ENCODE measurements around the gene GEMIN4. TPM values are rescaled to one million over a fixed set of nuclear protein-coding genes. Genes with fewer than 3 reads are reported as not detected.
"Not testable (repeated sequence)": the region's sequence is repeated elsewhere in the genome, so short reads cannot be mapped to it uniquely, and the experiment has no call there.

GEMIN4 gene
- total RNA-seq, 1 experiment from 2014 or later = 48.4 TPM

- no peak overlapping the region for H3K4me3 Mint-ChIP-seq
- H3K4me1 Mint-ChIP-seq = peaks cover 16% of the 10 kb centered on the region
- peaks cover 46% of the 10 kb centered on the region for H3K36me3 Mint-ChIP-seq
- CTCF ChIA-PET = interaction anchor here (1.0 kb wide), 1 partner anchor 209 kb away, joined by 6 read pairs; the partner anchor contains the start of gene TIMM22
- POLR2A ChIA-PET = interaction anchor here (0.7 to 1.2 kb wide), 3 partner anchors 50 to 487 kb away, joined by 3 to 6 read pairs (median 5); partner anchors contain the start of gene NXN
- no peak for DNase-seq (ENCODE audit: low spot score)
- no peak for ATAC-seq
- no peaks in the 10 kb centered on the region for H3K9me3 Mint-ChIP-seq
- H3K27ac Mint-ChIP-seq = no peak overlapping the region
- no peak for TF ChIP-seq ZNF423 (CRISPR knock-in tag; IDR thresholded peaks at IDR 0.05)
- no peak for TF ChIP-seq MYBL2 (CRISPR knock-in tag; IDR thresholded peaks at IDR 0.05)
- TF ChIP-seq, protein P1, sequence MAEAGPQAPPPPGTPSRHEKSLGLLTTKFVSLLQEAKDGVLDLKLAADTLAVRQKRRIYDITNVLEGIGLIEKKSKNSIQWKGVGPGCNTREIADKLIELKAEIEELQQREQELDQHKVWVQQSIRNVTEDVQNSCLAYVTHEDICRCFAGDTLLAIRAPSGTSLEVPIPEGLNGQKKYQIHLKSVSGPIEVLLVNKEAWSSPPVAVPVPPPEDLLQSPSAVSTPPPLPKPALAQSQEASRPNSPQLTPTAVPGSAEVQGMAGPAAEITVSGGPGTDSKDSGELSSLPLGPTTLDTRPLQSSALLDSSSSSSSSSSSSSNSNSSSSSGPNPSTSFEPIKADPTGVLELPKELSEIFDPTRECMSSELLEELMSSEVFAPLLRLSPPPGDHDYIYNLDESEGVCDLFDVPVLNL (CRISPR knock-in tag; IDR thresholded peaks at IDR 0.05; ENCODE audit: borderline replicate concordance, low read depth) = no peak
- TF ChIP-seq EMX1 (CRISPR knock-in tag; IDR thresholded peaks at IDR 0.05) = no peak
- no peaks in the 10 kb centered on the region for H3K27me3 Mint-ChIP-seq (ENCODE audit: low read depth)
These were observed 35.7 kb upstream of the GEMIN4 start for GRCh38 chr17:787641-788221.

DNA sequence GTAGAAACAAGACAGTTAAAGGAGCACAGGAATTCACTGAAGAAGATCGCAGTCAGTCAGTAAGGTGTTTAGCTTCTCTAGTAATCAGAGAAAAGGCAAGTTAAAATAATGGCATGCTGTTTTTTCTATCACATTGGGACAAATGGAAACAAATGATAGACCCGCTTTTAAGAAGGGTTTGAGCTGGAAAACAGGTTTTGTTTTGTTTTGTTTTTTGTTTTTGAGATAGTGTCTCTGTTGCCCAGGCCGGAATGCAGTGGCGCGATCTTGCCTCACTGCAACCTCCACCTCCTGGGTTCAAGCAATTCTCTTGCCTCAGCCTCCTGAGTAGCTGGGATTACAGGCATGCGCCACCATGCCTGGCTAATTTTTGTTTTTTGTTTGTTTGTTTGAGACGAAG is 33.8 kb upstream of the GEMIN4 start:
- DNase-seq (ENCODE audit: low spot score); H3K9me3 Mint-ChIP-seq; ATAC-seq; H3K4me3 Mint-ChIP-seq; POLR2A ChIA-PET; H3K27me3 Mint-ChIP-seq (ENCODE audit: low read depth): not testable (repeated sequence)
- CTCF ChIA-PET = interaction anchor here (0.8 to 1.3 kb wide), 2 partner anchors 9 to 195 kb away, joined by 3 read pairs; no protein-coding TSS in a partner anchor
- Mint-ChIP-seq H3K36me3 (peaks cover 29% of the 10 kb centered on the region), H3K4me1 (peaks cover 22% of the 10 kb centered on the region), H3K27ac (0 out of 2 replicates have a peak overlapping the region, but pooled peaks have one; percentile 25)

GRCh38 chr17:784143-784542 is 32.1 kb upstream of the GEMIN4 start:
- TF ChIP-seq CBFB (CRISPR knock-in tag; IDR thresholded peaks at IDR 0.05; ENCODE audit: low read depth) (no peak), ZBTB21 (CRISPR knock-in tag; IDR thresholded peaks at IDR 0.05; ENCODE audit: borderline replicate concordance) (no peak)
- Mint-ChIP-seq H3K4me3 (peak overlapping the region; percentile 96), H3K27ac (no peak overlapping the region), H3K4me1 (peaks cover 18% of the 10 kb centered on the region), H3K9me3 (no peaks in the 10 kb centered on the region), H3K27me3 (ENCODE audit: low read depth) (no peaks in the 10 kb centered on the region), H3K36me3 (peaks cover 21% of the 10 kb centered on the region)
- ChIA-PET CTCF (interaction anchor here (1.0 kb wide), 1 partner anchor 272 kb away, joined by 3 read pairs; no protein-coding TSS in a partner anchor), POLR2A (no interaction called here)
- ATAC-seq (no peak), DNase-seq (ENCODE audit: low spot score) (no peak)

DNA sequence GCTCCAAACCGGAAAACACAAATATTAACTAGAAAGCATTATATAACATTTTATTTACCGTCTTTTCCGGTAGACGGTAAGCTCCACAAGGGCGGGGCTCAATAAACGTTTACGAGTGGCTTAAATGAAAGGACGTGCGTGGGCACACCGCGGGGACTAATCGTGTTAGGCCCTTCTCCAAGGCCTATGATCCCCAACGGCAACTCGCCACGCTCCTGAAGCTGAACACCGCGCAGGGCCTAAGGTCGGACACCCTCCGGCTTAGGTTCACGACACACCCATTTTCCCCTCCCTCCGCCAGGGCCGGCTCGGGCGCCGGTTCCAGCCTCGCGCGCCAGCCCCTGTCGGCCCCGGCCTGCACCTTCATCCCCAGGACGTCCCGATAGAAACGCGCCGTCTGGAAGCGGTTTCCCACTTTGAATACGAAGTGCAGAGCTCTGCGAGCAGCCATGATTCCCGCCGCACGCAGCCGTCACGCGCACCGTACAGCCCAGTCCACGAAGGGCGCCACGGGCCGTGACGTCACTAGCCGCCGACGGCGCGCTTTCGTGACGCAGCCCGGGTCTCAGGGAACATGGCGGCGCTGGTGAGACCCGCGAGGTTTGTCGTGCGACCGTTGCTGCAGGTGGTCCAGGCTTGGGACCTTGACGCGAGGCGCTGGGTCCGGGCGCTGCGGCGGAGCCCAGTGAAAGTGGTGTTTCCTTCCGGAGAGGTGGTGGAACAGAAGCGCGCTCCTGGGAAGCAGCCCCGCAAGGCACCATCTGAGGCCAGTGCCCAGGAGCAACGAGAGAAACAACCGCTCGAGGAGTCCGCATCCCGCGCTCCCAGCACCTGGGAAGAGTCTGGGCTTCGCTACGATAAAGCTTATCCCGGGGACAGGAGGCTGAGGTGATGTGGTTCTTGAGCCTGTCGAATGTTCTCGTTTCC is 30.0 kb upstream of the GEMIN4 start, which contains the start of the genes GLOD4 and MRM3:
TSS of gene GLOD4 (minus strand) at position 476 of the 927 bp plus-strand sequence. CDS start at position 451, 25 bp downstream.
TSS of gene MRM3 (plus strand) at position 549 of the 927 bp plus-strand sequence. CDS start at position 575, 26 bp downstream.
- peaks cover 18% of the 10 kb centered on the region for H3K4me1 Mint-ChIP-seq
- H3K36me3 Mint-ChIP-seq = peaks cover 27% of the 10 kb centered on the region
- ChIA-PET CTCF (interaction anchor here (0.8 to 3.7 kb wide), 7 partner anchors 10 to 217 kb away, joined by 3 to 34 read pairs (median 5); partner anchors contain the start of genes NXN and TIMM22), POLR2A (interaction anchor here (0.6 to 1.9 kb wide), 3 partner anchors 169 to 312 kb away, joined by 6 to 9 read pairs (median 7); partner anchors contain the start of gene NXN)
- peak; percentile 92 for DNase-seq (ENCODE audit: low spot score)
- H3K27me3 Mint-ChIP-seq (ENCODE audit: low read depth) = no peaks in the 10 kb centered on the region
- H3K9me3 Mint-ChIP-seq = no peaks in the 10 kb centered on the region
- H3K4me3 Mint-ChIP-seq = peak within 1 kb of the TSS; percentile 96
- H3K27ac Mint-ChIP-seq = peak within 1 kb of the TSS; percentile 98
- ATAC-seq = peak; percentile 88
- TF ChIP-seq, protein P2, sequence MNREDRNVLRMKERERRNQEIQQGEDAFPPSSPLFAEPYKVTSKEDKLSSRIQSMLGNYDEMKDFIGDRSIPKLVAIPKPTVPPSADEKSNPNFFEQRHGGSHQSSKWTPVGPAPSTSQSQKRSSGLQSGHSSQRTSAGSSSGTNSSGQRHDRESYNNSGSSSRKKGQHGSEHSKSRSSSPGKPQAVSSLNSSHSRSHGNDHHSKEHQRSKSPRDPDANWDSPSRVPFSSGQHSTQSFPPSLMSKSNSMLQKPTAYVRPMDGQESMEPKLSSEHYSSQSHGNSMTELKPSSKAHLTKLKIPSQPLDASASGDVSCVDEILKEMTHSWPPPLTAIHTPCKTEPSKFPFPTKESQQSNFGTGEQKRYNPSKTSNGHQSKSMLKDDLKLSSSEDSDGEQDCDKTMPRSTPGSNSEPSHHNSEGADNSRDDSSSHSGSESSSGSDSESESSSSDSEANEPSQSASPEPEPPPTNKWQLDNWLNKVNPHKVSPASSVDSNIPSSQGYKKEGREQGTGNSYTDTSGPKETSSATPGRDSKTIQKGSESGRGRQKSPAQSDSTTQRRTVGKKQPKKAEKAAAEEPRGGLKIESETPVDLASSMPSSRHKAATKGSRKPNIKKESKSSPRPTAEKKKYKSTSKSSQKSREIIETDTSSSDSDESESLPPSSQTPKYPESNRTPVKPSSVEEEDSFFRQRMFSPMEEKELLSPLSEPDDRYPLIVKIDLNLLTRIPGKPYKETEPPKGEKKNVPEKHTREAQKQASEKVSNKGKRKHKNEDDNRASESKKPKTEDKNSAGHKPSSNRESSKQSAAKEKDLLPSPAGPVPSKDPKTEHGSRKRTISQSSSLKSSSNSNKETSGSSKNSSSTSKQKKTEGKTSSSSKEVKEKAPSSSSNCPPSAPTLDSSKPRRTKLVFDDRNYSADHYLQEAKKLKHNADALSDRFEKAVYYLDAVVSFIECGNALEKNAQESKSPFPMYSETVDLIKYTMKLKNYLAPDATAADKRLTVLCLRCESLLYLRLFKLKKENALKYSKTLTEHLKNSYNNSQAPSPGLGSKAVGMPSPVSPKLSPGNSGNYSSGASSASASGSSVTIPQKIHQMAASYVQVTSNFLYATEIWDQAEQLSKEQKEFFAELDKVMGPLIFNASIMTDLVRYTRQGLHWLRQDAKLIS (CRISPR knock-in tag; IDR thresholded peaks at IDR 0.05; ENCODE audit: borderline replicate concordance) = no peak
- TF ChIP-seq, protein P3, sequence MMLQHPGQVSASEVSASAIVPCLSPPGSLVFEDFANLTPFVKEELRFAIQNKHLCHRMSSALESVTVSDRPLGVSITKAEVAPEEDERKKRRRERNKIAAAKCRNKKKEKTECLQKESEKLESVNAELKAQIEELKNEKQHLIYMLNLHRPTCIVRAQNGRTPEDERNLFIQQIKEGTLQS (CRISPR knock-in tag; conservative IDR thresholded peaks at IDR 0.05) = no peak
- TF ChIP-seq MYBL2 (CRISPR knock-in tag; IDR thresholded peaks at IDR 0.05) = peak; percentile 93
- TF ChIP-seq, protein P4, sequence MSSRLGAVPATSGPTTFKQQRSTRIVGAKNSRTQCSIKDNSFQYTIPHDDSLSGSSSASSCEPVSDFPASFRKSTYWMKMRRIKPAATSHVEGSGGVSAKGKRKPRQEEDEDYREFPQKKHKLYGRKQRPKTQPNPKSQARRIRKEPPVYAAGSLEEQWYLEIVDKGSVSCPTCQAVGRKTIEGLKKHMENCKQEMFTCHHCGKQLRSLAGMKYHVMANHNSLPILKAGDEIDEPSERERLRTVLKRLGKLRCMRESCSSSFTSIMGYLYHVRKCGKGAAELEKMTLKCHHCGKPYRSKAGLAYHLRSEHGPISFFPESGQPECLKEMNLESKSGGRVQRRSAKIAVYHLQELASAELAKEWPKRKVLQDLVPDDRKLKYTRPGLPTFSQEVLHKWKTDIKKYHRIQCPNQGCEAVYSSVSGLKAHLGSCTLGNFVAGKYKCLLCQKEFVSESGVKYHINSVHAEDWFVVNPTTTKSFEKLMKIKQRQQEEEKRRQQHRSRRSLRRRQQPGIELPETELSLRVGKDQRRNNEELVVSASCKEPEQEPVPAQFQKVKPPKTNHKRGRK (CRISPR knock-in tag; IDR thresholded peaks at IDR 0.05; ENCODE audit: borderline replicate concordance) = no peak
- peak; percentile 82; the same call in 1 of the 2 replicates for TF ChIP-seq ETV6 (CRISPR knock-in tag; IDR thresholded peaks at IDR 0.05)
- no peak for TF ChIP-seq ERG (CRISPR knock-in tag; IDR thresholded peaks at IDR 0.05)
- peak; percentile 95 for TF ChIP-seq ZNF232 (CRISPR knock-in tag; IDR thresholded peaks at IDR 0.05)

Measured in WTC11 (cell line).